GM23248 (cell line): ENCODE results near the gene CC2D2A.

ENCODE experiments used
- EZH2 ChIP-seq: fragments of 200-600 bp; sonication (generic); IDR thresholded peaks from 2 replicates; pipeline ENCODE4 v1.6.1; 2018; ENCODE audit warnings: antibody characterized with exemption, mild to moderate bottlenecking; ENCODE audit not compliant: insufficient read depth, poor library complexity, severe bottlenecking
- EZH2phosphoT487 ChIP-seq: fragments of 200-600 bp; sonication (generic); IDR thresholded peaks from 2 replicates; pipeline ENCODE4 v1.6.1; 2018; ENCODE audit warnings: antibody characterized with exemption, moderate library complexity, mild to moderate bottlenecking, low read depth; ENCODE audit not compliant: insufficient read depth

- TF ChIP-seq EZH2phosphoT487 (no peak), EZH2 (no peak)
Observed at GRCh38 chr4:15493411-15493810, 23.7 kb downstream of the CC2D2A start.
